SK-N-MC (cell line): Measurements from ENCODE around the gene SLC4A9.

Experiments used
- DNase-seq: peaks from one replicate; pipeline ENCODE4 v3.0.0-alpha.2; 2011; ENCODE audit warnings: low read depth, low spot score
- H3K27ac ChIP-seq: fragments of 200-600 bp; sonication (generic); 2 replicates; pipeline ENCODE4 v1.5.1; 2016; ENCODE audit warnings: mixed run types
- H3K36me3 ChIP-seq: fragments of 200-600 bp; sonication (generic); 2 replicates; pipeline ENCODE4 v1.6.1; 2017; ENCODE audit warnings: antibody characterized with exemption, low read length, mixed read lengths; ENCODE audit not compliant: insufficient read depth
- H3K4me3 ChIP-seq: fragments of 200-600 bp; sonication (generic); 2 replicates; pipeline ENCODE4 v1.5.1; 2016
- H3K9ac ChIP-seq: fragments of 200-600 bp; sonication (generic); 2 replicates; pipeline ENCODE4 v1.8.0; 2017; ENCODE audit warnings: mixed run types, mixed read lengths; ENCODE audit not compliant: insufficient read length
- H3K9me3 ChIP-seq: fragments of 200-600 bp; sonication (generic); 2 replicates; pipeline ENCODE4 v1.6.1; 2017; ENCODE audit warnings: low read depth, mild to moderate bottlenecking, antibody characterized with exemption, low read length, moderate library complexity, mixed read lengths
- EZH2 ChIP-seq: fragments of 200-600 bp; sonication (generic); IDR thresholded peaks from one replicate; pipeline ENCODE4 v1.6.1; 2017; ENCODE audit warnings: antibody characterized with exemption
- FOXP2 ChIP-seq: optimal IDR thresholded peaks from 2 replicates; pipeline ENCODE3; 2011; ENCODE audit warnings: mild to moderate bottlenecking, moderate library complexity; ENCODE audit not compliant: insufficient read depth; ENCODE audit errors: extremely low read length, control extremely low read depth
- POLR2AphosphoS5 ChIP-seq: IDR thresholded peaks from 2 replicates; pipeline ENCODE4 v1.6.1; 2012; ENCODE audit warnings: mild to moderate bottlenecking, low read depth, low read length, borderline replicate concordance

Gene SLC4A9

GRCh38 chr5:140391312-140391711, 31.3 kb downstream of the SLC4A9 start:
- Histone ChIP-seq H3K36me3 (no peaks in the 10 kb centered on the region), H3K27ac (no peak overlapping the region), H3K9ac (no peak overlapping the region), H3K4me3 (no peak overlapping the region), H3K9me3 (no peaks in the 10 kb centered on the region)
- no peak for TF ChIP-seq EZH2
- TF ChIP-seq FOXP2, result no peak
- TF ChIP-seq POLR2AphosphoS5, result no peak
- no peak for DNase-seq

- DNase-seq, result no peak
- no peak overlapping the region for H3K27ac ChIP-seq
- H3K4me3 ChIP-seq, result no peak overlapping the region
- no peaks in the 10 kb centered on the region for H3K36me3 ChIP-seq
- no peaks in the 10 kb centered on the region for H3K9me3 ChIP-seq
- no peak for TF ChIP-seq POLR2AphosphoS5
- TF ChIP-seq FOXP2, result no peak
- no peak overlapping the region for H3K9ac ChIP-seq
Measured at GRCh38 chr5:140391732-140392131, 31.7 kb downstream of the SLC4A9 start.

- TF ChIP-seq POLR2AphosphoS5 (no peak), FOXP2 (no peak), EZH2 (no peak)
- no peak for DNase-seq
Measured at GRCh38 chr5:140393738-140394137, 33.7 kb downstream of the SLC4A9 start.

GRCh38 chr5:140398379-140398811, 38.4 kb downstream of the SLC4A9 start:
- Histone ChIP-seq H3K27ac (no peak overlapping the region; the same call in 1 of the 2 replicates), H3K9me3 (no peaks in the 10 kb centered on the region), H3K4me3 (no peak overlapping the region), H3K9ac (no peak overlapping the region), H3K36me3 (no peaks in the 10 kb centered on the region)
- DNase-seq, result no peak
- TF ChIP-seq FOXP2, result no peak
- no peak for TF ChIP-seq POLR2AphosphoS5
- TF ChIP-seq EZH2, result no peak

More at GRCh38 chr5:140393738-140394137, 33.7 kb downstream of the SLC4A9 start:
- no peaks in the 10 kb centered on the region for H3K36me3 ChIP-seq
- no peaks in the 10 kb centered on the region for H3K9me3 ChIP-seq
- no peak overlapping the region for H3K9ac ChIP-seq
- no peak overlapping the region for H3K4me3 ChIP-seq
- H3K27ac ChIP-seq, result no peak overlapping the region

- peak overlapping the region; percentile 99 for H3K4me3 ChIP-seq
- no peaks in the 10 kb centered on the region for H3K9me3 ChIP-seq
- H3K36me3 ChIP-seq, result peaks cover 3% of the 10 kb centered on the region; the same call in 1 of the 2 replicates
- H3K27ac ChIP-seq, result no peak overlapping the region
- H3K9ac ChIP-seq, result peak overlapping the region; percentile 90
- no peak for TF ChIP-seq POLR2AphosphoS5
- TF ChIP-seq FOXP2, result no peak
- no peak for TF ChIP-seq EZH2
- DNase-seq, result no peak
Measured at GRCh38 chr5:140399979-140400729, 40.2 kb downstream of the SLC4A9 start.

GRCh38 chr5:140400730-140401361, 40.9 kb downstream of the SLC4A9 start:
- no peaks in the 10 kb centered on the region for H3K9me3 ChIP-seq
- H3K36me3 ChIP-seq, result peaks cover 8% of the 10 kb centered on the region; the same call in 1 of the 2 replicates
- H3K4me3 ChIP-seq, result peak overlapping the region; percentile 99
- TF ChIP-seq POLR2AphosphoS5 (peak; percentile 75), EZH2 (no peak)
- DNase-seq, result peak; percentile 88
- peak overlapping the region; percentile 90 for H3K9ac ChIP-seq
- peak overlapping the region; percentile 93 for H3K27ac ChIP-seq

GRCh38 chr5:140401362-140402257, 41.6 kb downstream of the SLC4A9 start, which contains the start of gene ANKHD1:
ANKHD1 (plus strand) TSS chr5:140401833; CDS start chr5:140401968, 135 bp downstream.
- Histone ChIP-seq H3K4me3 (peak within 1 kb of the TSS; percentile 99), H3K9ac (peak within 1 kb of the TSS; percentile 95), H3K27ac (peak within 1 kb of the TSS; percentile 93), H3K9me3 (no peaks in the 10 kb centered on the region), H3K36me3 (peaks cover 12% of the 10 kb centered on the region; the same call in 1 of the 2 replicates)
- peak; percentile 91 for TF ChIP-seq POLR2AphosphoS5
- no peak for TF ChIP-seq FOXP2
- DNase-seq, result peak; percentile 100
